HL-60 (cell line): ENCODE results near the gene CCDC134.
"Not testable (repeated sequence)": the region's sequence is repeated elsewhere in the genome, so short reads cannot be mapped to it uniquely, and the experiment has no call there.

Experiments
- DNase-seq, 2 experiments: peaks; one replicate each; pipeline ENCODE4 v3.0.0-alpha.2; 2010 to 2020; ENCODE audit warnings: low read depth in 1 of 2, low spot score in 1 of 2
- H3K27ac ChIP-seq: fragments of 250-450 bp; sonication (Bioruptor Pico); replicated peaks from 2 replicates; pipeline ENCODE4 v1.5.1; 2020; ENCODE audit warnings: mild to moderate bottlenecking, moderate library complexity
- H3K27me3 ChIP-seq: fragments of 250-450 bp; sonication (Bioruptor Pico); 2 replicates; pipeline ENCODE4 v1.5.1; 2021; ENCODE audit warnings: mild to moderate bottlenecking, moderate library complexity; ENCODE audit not compliant: insufficient read depth, poor library complexity, severe bottlenecking
- H3K4me3 ChIP-seq: replicated peaks from 2 replicates; pipeline ENCODE4 v1.5.1; 2011; ENCODE audit warnings: mild to moderate bottlenecking, control low read depth, low read length; ENCODE audit not compliant: insufficient read depth
- CTCF ChIP-seq: IDR thresholded peaks from one replicate; pipeline ENCODE4 v1.5.1; 2011; ENCODE audit warnings: low read length, control low read depth, inconsistent platforms; ENCODE audit not compliant: insufficient read depth
- GABPA ChIP-seq: IDR thresholded peaks from 2 replicates; pipeline ENCODE4 v1.6.1; 2012; ENCODE audit warnings: low read depth
- POLR2AphosphoS5 ChIP-seq: IDR thresholded peaks from 2 replicates; pipeline ENCODE4 v1.6.1; 2012; ENCODE audit warnings: low read depth
- REST ChIP-seq: IDR thresholded peaks from 2 replicates; pipeline ENCODE4 v1.6.1; 2012; ENCODE audit warnings: low read depth; ENCODE audit not compliant: insufficient replicate concordance
- SPI1 ChIP-seq: IDR thresholded peaks from 2 replicates; pipeline ENCODE4 v1.6.1; 2012; ENCODE audit warnings: low read depth, mild to moderate bottlenecking, borderline replicate concordance

CCDC134 gene

GRCh38 chr22:41857860-41858199 lies 57.4 kb downstream of the CCDC134 start:
- Histone ChIP-seq H3K27me3 (no peaks in the 10 kb centered on the region), H3K27ac (no peak overlapping the region), H3K4me3 (no peak overlapping the region)
- TF ChIP-seq POLR2AphosphoS5 (no peak), SPI1 (peak; percentile 43; the same call in 1 of the 2 replicates)
- DNase-seq: no peak

GRCh38 chr22:41862160-41862529 lies 61.7 kb downstream of the CCDC134 start:
- Histone ChIP-seq H3K27me3 (no peaks in the 10 kb centered on the region), H3K4me3 (no peak overlapping the region), H3K27ac (peak overlapping the region; percentile 69)
- TF ChIP-seq POLR2AphosphoS5 (no peak), GABPA (no peak)
- peak; percentile 50 to 74 for DNase-seq

GRCh38 chr22:41862530-41863266 lies 62.2 kb downstream of the CCDC134 start:
- no peak for DNase-seq
- Histone ChIP-seq H3K4me3 (no peak overlapping the region), H3K27me3 (no peaks in the 10 kb centered on the region), H3K27ac (peak overlapping the region; percentile 69)
- TF ChIP-seq POLR2AphosphoS5: no peak
- no peak for TF ChIP-seq CTCF

GRCh38 chr22:41863472-41863871 lies 63.0 kb downstream of the CCDC134 start:
- TF ChIP-seq POLR2AphosphoS5 (no peak), CTCF (no peak), REST (no peak), GABPA (no peak), SPI1 (no peak)
- Histone ChIP-seq H3K27me3 (no peaks in the 10 kb centered on the region), H3K27ac (peak overlapping the region; percentile 69), H3K4me3 (no peak overlapping the region)
- no peak for DNase-seq

- H3K27me3 ChIP-seq: no peaks in the 10 kb centered on the region
- H3K27ac ChIP-seq: no peak overlapping the region
- no peak for TF ChIP-seq GABPA
- no peak for TF ChIP-seq CTCF
- no peak for TF ChIP-seq SPI1
- TF ChIP-seq POLR2AphosphoS5: no peak
- TF ChIP-seq REST: no peak
- no peak overlapping the region for H3K4me3 ChIP-seq
- no peak for DNase-seq
Observed at GRCh38 chr22:41868556-41868955, 68.1 kb downstream of the CCDC134 start.

- not testable (repeated sequence) for H3K27me3 ChIP-seq, DNase-seq, H3K4me3 ChIP-seq, H3K27ac ChIP-seq
Observed at GRCh38 chr22:41870081-41870480, 69.6 kb downstream of the CCDC134 start.
